DMS79 treated with DMSO at 0.1 percent for 48 hours (cell line): Measurements from ENCODE around the gene VDR.
"Not testable (repeated sequence)": the region's sequence is repeated elsewhere in the genome, so short reads cannot be mapped to it uniquely, and the experiment has no call there.

Experiments
- DNase-seq: peaks from one replicate; lab custom pipeline; 2025; lab: John Stamatoyannopoulos, UW

Gene VDR

GRCh38 chr12:47828008-47828975 lies 76.5 kb downstream of the VDR start:
- no peak for DNase-seq

- DNase-seq = no peak
Measured at GRCh38 chr12:47825173-47825639, 79.6 kb downstream of the VDR start.

GRCh38 chr12:47824635-47825034 lies 80.2 kb downstream of the VDR start:
- DNase-seq = no peak

GRCh38 chr12:47824198-47824597 lies 80.6 kb downstream of the VDR start:
- no peak for DNase-seq

- no peak for DNase-seq
Measured at GRCh38 chr12:47823422-47824086, 81.2 kb downstream of the VDR start.

- DNase-seq = no peak
Measured at GRCh38 chr12:47822863-47823262, 81.9 kb downstream of the VDR start.

GRCh38 chr12:47822401-47822800 lies 82.4 kb downstream of the VDR start:
- DNase-seq = no peak

GRCh38 chr12:47821346-47821706 lies 83.5 kb downstream of the VDR start:
- no peak for DNase-seq

- no peak for DNase-seq
Measured at GRCh38 chr12:47820631-47821345, 84.0 kb downstream of the VDR start.

- peak; percentile 51 for DNase-seq
Measured at GRCh38 chr12:47819896-47820630, 84.7 kb downstream of the VDR start, which contains the start of gene HDAC7. Gene HDAC7 (minus strand): TSS chr12:47819903. CDS start chr12:47819785, 118 bp downstream.

- DNase-seq = peak; percentile 16
Measured at GRCh38 chr12:47819138-47819895, 85.5 kb downstream of the VDR start.

GRCh38 chr12:47818467-47819137 lies 86.2 kb downstream of the VDR start:
- DNase-seq = no peak

- DNase-seq = no peak
Measured at GRCh38 chr12:47818007-47818376, 86.8 kb downstream of the VDR start.

- DNase-seq = no peak
Measured at GRCh38 chr12:47817272-47818006, 87.4 kb downstream of the VDR start.

- no peak for DNase-seq
Measured at GRCh38 chr12:47816403-47817271, 88.2 kb downstream of the VDR start.

- not testable (repeated sequence) for DNase-seq
Measured at GRCh38 chr12:47815447-47815846, 89.3 kb downstream of the VDR start.

GRCh38 chr12:47814539-47815170 lies 90.1 kb downstream of the VDR start:
- DNase-seq = no peak

- no peak for DNase-seq
Measured at GRCh38 chr12:47813511-47814196, 91.1 kb downstream of the VDR start.
